Fibroblast of lung (primary cell): ENCODE measurements around the gene C2orf78. TPM values are rescaled to one million over a fixed set of nuclear protein-coding genes. Genes with fewer than 3 reads are reported as not detected.

Experiments
- DNase-seq, 2 donors: peaks; one replicate each; pipeline versions ENCODE4 v3.0.0 to v3.0.0-alpha.2; 2010; ENCODE audit warnings: low read depth in 2 of 2
- H2AFZ ChIP-seq: 2 replicates; pipeline ENCODE4 v1.5.1; 2012; ENCODE audit warnings: low read length, control low read depth, inconsistent platforms
- H3K27ac ChIP-seq: 2 replicates; pipeline ENCODE4 v1.5.1; 2011; ENCODE audit warnings: low read length, control low read depth; ENCODE audit not compliant: insufficient read depth
- H3K27me3 ChIP-seq: 2 replicates; pipeline ENCODE4 v1.5.1; 2011; ENCODE audit warnings: mild to moderate bottlenecking, low read length; ENCODE audit not compliant: control insufficient read depth, insufficient read depth
- H3K36me3 ChIP-seq: 2 replicates; pipeline ENCODE4 v1.5.1; 2011; ENCODE audit warnings: low read length; ENCODE audit not compliant: control insufficient read depth, insufficient read depth
- H3K4me1 ChIP-seq: 2 replicates; pipeline ENCODE4 v1.5.1; 2011; ENCODE audit warnings: low read length; ENCODE audit not compliant: control insufficient read depth, insufficient read depth; ENCODE audit errors: extremely low read depth
- H3K4me2 ChIP-seq: 2 replicates; pipeline ENCODE4 v1.5.1; 2011; ENCODE audit warnings: low read length, control low read depth; ENCODE audit not compliant: insufficient read depth; ENCODE audit errors: extremely low read depth
- H3K4me3 ChIP-seq, 4 experiments: fragments of 200-600 bp in 1 of 4; sonication (generic) in 1 of 4; replicated peaks in 1 of 4; 2 replicates each; pipeline ENCODE4 v1.5.1; 2011 to 2016; ENCODE audit warnings: low read length in 4 of 4, low read depth in 3 of 4, mild to moderate bottlenecking in 3 of 4, control low read depth in 2 of 4, inconsistent platforms in 1 of 4, mixed read lengths in 1 of 4; ENCODE audit not compliant: insufficient read depth in 1 of 4; ENCODE audit errors: control extremely low read depth in 1 of 4
- H3K79me2 ChIP-seq: 2 replicates; pipeline ENCODE4 v1.5.1; 2012; ENCODE audit warnings: mild to moderate bottlenecking, low read length, inconsistent platforms; ENCODE audit not compliant: control insufficient read depth, insufficient read depth
- H3K9ac ChIP-seq: 2 replicates; pipeline ENCODE4 v1.5.1; 2011; ENCODE audit warnings: mild to moderate bottlenecking, low read length, control low read depth; ENCODE audit not compliant: insufficient read depth
- H3K9me3 ChIP-seq: 2 replicates; pipeline ENCODE4 v1.5.1; 2012; ENCODE audit warnings: low read depth, low read length; ENCODE audit not compliant: control insufficient read depth, insufficient read depth
- H4K20me1 ChIP-seq: 2 replicates; pipeline ENCODE4 v1.5.1; 2011; ENCODE audit warnings: low read length; ENCODE audit not compliant: control insufficient read depth, insufficient read depth; ENCODE audit errors: extremely low read depth
- EZH2 ChIP-seq: IDR thresholded peaks from 2 replicates; pipeline ENCODE4 v1.5.1; 2012; ENCODE audit warnings: low read length, control low read depth, mild to moderate bottlenecking; ENCODE audit errors: missing control alignments
- polyA plus RNA-seq, 2 donors: library from polyadenylated mRNA; depleted of rRNA in 1 of 2; stranded (reverse) in 1 of 2; unstranded in 1 of 2; fragments of >200 nt; gene quantifications; 2 replicates each; pipeline ENCODE4 v1.2.1, GENCODE V29; 2011 to 2012; ENCODE audit warnings: missing spikeins in 1 of 2
- total RNA-seq: library from RNA; depleted of rRNA; stranded (reverse); fragments of >200 nt; gene quantifications from 2 replicates; pipeline ENCODE4 v1.2.1, GENCODE V29; 2014
- TF ChIP-seq, protein P1 (sequence below), 2 donors: IDR thresholded peaks in 1 of 2; conservative IDR thresholded peaks in 1 of 2; 1 replicate in 1 of 2; 2 replicates in 1 of 2; pipeline ENCODE4 v1.5.1; 2011 to 2012; ENCODE audit warnings: low read length in 2 of 2, control low read depth in 1 of 2, inconsistent platforms in 1 of 2, low read depth in 1 of 2, mild to moderate bottlenecking in 1 of 2

C2orf78 gene
- total and polyA plus RNA-seq, 2 donors (not counting 1 experiment from before 2014, with no cell fraction given), result not detected

DNA sequence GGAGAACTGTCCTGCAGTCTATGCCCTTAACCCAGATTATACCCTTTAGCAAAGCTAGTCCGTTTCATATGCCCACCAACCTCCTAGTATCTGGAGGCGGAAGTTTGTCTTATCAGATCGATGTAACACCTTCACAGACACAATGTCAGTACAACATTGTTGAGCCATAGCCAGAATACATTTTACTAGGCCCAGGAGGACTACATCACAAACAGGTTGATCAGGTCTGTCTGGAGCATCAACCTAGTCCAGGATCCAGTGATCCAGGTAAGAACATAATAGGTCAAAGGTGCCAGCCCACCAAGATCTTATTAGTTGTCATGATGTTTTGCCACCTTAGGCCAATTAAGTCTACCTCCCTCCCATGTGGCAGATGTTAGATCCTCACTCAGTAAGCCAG lies 44.9 kb upstream of the C2orf78 start:
- DNase-seq, result no peak
- Histone ChIP-seq H3K4me1 (no peaks in the 10 kb centered on the region), H3K9me3 (no peaks in the 10 kb centered on the region), H3K27ac (no peak overlapping the region), H3K9ac (no peak overlapping the region), H3K36me3 (no peaks in the 10 kb centered on the region), H3K4me2 (no peak overlapping the region), H4K20me1 (no peaks in the 10 kb centered on the region), H3K79me2 (peaks cover 11% of the 10 kb centered on the region), H2AFZ (no peak overlapping the region), H3K27me3 (no peaks in the 10 kb centered on the region), H3K4me3 (no peak overlapping the region)
- no peak for TF ChIP-seq EZH2
- TF ChIP-seq, protein P1, sequence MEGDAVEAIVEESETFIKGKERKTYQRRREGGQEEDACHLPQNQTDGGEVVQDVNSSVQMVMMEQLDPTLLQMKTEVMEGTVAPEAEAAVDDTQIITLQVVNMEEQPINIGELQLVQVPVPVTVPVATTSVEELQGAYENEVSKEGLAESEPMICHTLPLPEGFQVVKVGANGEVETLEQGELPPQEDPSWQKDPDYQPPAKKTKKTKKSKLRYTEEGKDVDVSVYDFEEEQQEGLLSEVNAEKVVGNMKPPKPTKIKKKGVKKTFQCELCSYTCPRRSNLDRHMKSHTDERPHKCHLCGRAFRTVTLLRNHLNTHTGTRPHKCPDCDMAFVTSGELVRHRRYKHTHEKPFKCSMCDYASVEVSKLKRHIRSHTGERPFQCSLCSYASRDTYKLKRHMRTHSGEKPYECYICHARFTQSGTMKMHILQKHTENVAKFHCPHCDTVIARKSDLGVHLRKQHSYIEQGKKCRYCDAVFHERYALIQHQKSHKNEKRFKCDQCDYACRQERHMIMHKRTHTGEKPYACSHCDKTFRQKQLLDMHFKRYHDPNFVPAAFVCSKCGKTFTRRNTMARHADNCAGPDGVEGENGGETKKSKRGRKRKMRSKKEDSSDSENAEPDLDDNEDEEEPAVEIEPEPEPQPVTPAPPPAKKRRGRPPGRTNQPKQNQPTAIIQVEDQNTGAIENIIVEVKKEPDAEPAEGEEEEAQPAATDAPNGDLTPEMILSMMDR (conservative IDR thresholded peaks at IDR 0.05 in 1 of 2, IDR thresholded peaks at IDR 0.05 in 1 of 2; ENCODE audit: low read depth in 1 of 2, low read length in 2 of 2), result no peak

DNA sequence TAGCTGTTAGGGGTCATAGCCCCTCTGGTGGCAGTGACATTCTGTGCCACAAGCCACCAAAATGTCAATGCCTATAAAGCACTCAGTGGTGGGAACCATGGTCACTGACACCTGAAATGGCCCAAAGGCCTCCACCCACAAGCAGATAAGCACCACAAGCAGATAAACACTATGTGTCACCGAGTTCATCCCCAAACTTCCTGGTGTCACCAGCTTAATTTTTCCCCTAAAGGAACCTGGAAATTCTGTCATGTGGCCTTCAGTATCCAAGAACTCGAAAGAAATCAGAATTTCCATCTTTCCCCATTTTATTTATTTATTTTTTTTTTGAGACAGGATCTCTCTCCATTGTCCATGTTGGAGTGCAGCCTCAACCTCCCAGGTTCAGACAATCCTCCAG lies 43.2 kb upstream of the C2orf78 start:
- H3K79me2 ChIP-seq, result peaks cover 10% of the 10 kb centered on the region
- no peaks in the 10 kb centered on the region for H3K9me3 ChIP-seq
- no peak for TF ChIP-seq EZH2
- TF ChIP-seq, protein P1 (conservative IDR thresholded peaks at IDR 0.05 in 1 of 2, IDR thresholded peaks at IDR 0.05 in 1 of 2; ENCODE audit: low read depth in 1 of 2, low read length in 2 of 2), result no peak
- H3K36me3 ChIP-seq, result no peaks in the 10 kb centered on the region
- no peak overlapping the region for H3K4me2 ChIP-seq
- H3K27me3 ChIP-seq, result no peaks in the 10 kb centered on the region
- H3K27ac ChIP-seq, result no peak overlapping the region
- no peaks in the 10 kb centered on the region for H4K20me1 ChIP-seq
- DNase-seq, result no peak
- H2AFZ ChIP-seq, result no peak overlapping the region
- no peak overlapping the region for H3K9ac ChIP-seq
- no peak overlapping the region for H3K4me3 ChIP-seq
- no peaks in the 10 kb centered on the region for H3K4me1 ChIP-seq

DNA sequence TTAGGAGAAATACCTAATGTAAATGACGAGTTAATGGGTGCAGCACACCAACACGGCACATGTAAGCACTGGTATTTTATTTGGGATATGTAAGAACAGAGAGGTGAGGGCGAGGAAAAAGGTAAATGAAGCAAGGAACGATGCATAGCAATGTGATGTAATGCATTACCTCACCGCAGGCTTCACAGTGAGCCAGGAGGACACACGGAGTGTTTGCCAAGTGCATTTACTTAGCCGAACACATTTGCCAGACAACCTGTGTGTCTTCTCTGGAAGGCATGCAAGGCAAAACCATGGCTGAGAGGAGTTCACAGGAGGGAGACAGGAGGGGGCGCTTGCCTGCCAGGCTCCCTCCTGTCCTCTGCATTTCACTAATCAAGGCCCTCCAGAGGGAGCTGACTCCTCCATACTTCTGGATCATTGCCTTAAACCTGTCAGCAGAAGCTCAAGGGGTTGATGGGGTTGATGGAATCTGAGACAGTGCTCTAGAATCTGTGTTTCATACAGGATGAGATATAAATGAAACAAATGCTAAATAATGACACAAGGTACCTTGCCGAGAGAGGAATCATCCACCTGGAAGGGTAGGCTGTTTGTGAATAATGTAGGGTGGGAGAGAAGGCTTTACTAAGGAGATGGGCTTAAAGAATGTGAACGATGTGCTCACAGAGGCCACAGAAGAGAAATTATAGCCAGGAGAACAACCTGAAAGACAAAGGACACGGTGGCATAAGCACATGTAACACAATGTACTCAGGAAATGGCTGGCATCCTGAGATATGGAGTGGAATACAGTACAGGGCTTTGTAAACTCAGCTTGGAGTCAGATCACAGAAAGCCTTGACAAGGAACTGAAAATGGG lies 37.7 kb upstream of the C2orf78 start:
- no peak overlapping the region for H3K9ac ChIP-seq
- no peak for DNase-seq
- H3K27me3 ChIP-seq, result no peaks in the 10 kb centered on the region
- H3K4me1 ChIP-seq, result no peaks in the 10 kb centered on the region
- TF ChIP-seq, protein P1 (conservative IDR thresholded peaks at IDR 0.05 in 1 of 2, IDR thresholded peaks at IDR 0.05 in 1 of 2; ENCODE audit: low read depth in 1 of 2, low read length in 2 of 2), result no peak
- TF ChIP-seq EZH2, result no peak
- H3K4me3 ChIP-seq, result no peak overlapping the region
- H3K27ac ChIP-seq, result no peak overlapping the region
- peaks cover 2% of the 10 kb centered on the region for H3K36me3 ChIP-seq
- no peak overlapping the region for H2AFZ ChIP-seq
- no peaks in the 10 kb centered on the region for H3K9me3 ChIP-seq
- H4K20me1 ChIP-seq, result no peaks in the 10 kb centered on the region
- H3K79me2 ChIP-seq, result no peaks in the 10 kb centered on the region
- H3K4me2 ChIP-seq, result no peak overlapping the region
